H9 (cell line): ENCODE results near the gene PIK3C2B. TPM values are rescaled to one million over a fixed set of nuclear protein-coding genes. Genes with fewer than 3 reads are reported as not detected.

Experiments used
- DNase-seq: peaks from one replicate; pipeline ENCODE4 v3.0.0-alpha.2; 2017
- H2AFZ ChIP-seq: one replicate; pipeline ENCODE4 v1.6.1; 2013; ENCODE audit warnings: mild to moderate bottlenecking, low read length, control low read depth, moderate library complexity
- H2AK5ac ChIP-seq: 2 replicates; pipeline ENCODE4 v1.6.1; 2013; ENCODE audit warnings: low read length, control low read depth, mixed read lengths; ENCODE audit not compliant: insufficient read length
- H2BK120ac ChIP-seq: one replicate; pipeline ENCODE4 v1.6.1; 2013; ENCODE audit warnings: low read depth, mild to moderate bottlenecking, low read length, control low read depth, inconsistent platforms; ENCODE audit not compliant: poor library complexity, severe bottlenecking
- H2BK12ac ChIP-seq: 2 replicates; pipeline ENCODE4 v1.6.1; 2013; ENCODE audit warnings: low read length, control low read depth, mixed read lengths, low read depth; ENCODE audit not compliant: insufficient read length
- H2BK15ac ChIP-seq: 2 replicates; pipeline ENCODE4 v1.6.1; 2013; ENCODE audit warnings: low read depth, low read length, control low read depth
- H2BK20ac ChIP-seq: one replicate; pipeline ENCODE4 v1.6.1; 2013; ENCODE audit warnings: low read depth, mild to moderate bottlenecking, low read length, control low read depth, inconsistent platforms; ENCODE audit not compliant: poor library complexity, severe bottlenecking
- H2BK5ac ChIP-seq: 2 replicates; pipeline ENCODE4 v1.6.1; 2013; ENCODE audit warnings: low read length, control low read depth, mixed read lengths; ENCODE audit not compliant: insufficient read length
- H3K14ac ChIP-seq: 2 replicates; pipeline ENCODE4 v1.6.1; 2013; ENCODE audit warnings: low read length, control low read depth; ENCODE audit not compliant: insufficient read depth
- H3K18ac ChIP-seq: 2 replicates; pipeline ENCODE4 v1.6.1; 2013; ENCODE audit warnings: low read depth, mild to moderate bottlenecking, mixed read lengths, low read length, control low read depth; ENCODE audit not compliant: insufficient read length
- H3K23ac ChIP-seq: 2 replicates; pipeline ENCODE4 v1.6.1; 2013; ENCODE audit warnings: low read length, control low read depth, mixed read lengths, low read depth; ENCODE audit not compliant: insufficient read length
- H3K23me2 ChIP-seq: 2 replicates; pipeline ENCODE4 v1.6.1; 2013; ENCODE audit warnings: low read depth, mild to moderate bottlenecking, mixed read lengths, low read length, control low read depth; ENCODE audit not compliant: insufficient read length, poor library complexity, severe bottlenecking
- H3K27ac ChIP-seq: 2 replicates; pipeline ENCODE4 v1.5.1; 2013; ENCODE audit warnings: low read length, control low read depth, mixed read lengths, low read depth; ENCODE audit not compliant: insufficient read length
- H3K27me3 ChIP-seq: 2 replicates; pipeline ENCODE4 v1.6.1; 2013; ENCODE audit warnings: low read length, control low read depth, inconsistent platforms; ENCODE audit not compliant: insufficient read depth
- H3K4ac ChIP-seq: 2 replicates; pipeline ENCODE4 v1.6.1; 2013; ENCODE audit warnings: low read depth, mild to moderate bottlenecking, control low read depth, inconsistent platforms, low read length, moderate library complexity
- H3K4me1 ChIP-seq: 2 replicates; pipeline ENCODE4 v1.6.1; 2013; ENCODE audit warnings: low read length, control low read depth, inconsistent platforms; ENCODE audit not compliant: insufficient read depth
- H3K4me2 ChIP-seq: 2 replicates; pipeline ENCODE4 v1.6.1; 2013; ENCODE audit warnings: low read length, control low read depth, mixed read lengths; ENCODE audit not compliant: insufficient read length, insufficient read depth
- H3K56ac ChIP-seq: 2 replicates; pipeline ENCODE4 v1.6.1; 2013; ENCODE audit warnings: low read depth, mild to moderate bottlenecking, mixed read lengths, low read length, control low read depth; ENCODE audit not compliant: insufficient read length
- H3K79me1 ChIP-seq: 2 replicates; pipeline ENCODE4 v1.6.1; 2013; ENCODE audit warnings: low read depth, mild to moderate bottlenecking, moderate library complexity, low read length, control low read depth, inconsistent platforms; ENCODE audit not compliant: insufficient read depth, poor library complexity, severe bottlenecking
- H3K79me2 ChIP-seq: 2 replicates; pipeline ENCODE4 v1.6.1; 2013; ENCODE audit warnings: low read length, control low read depth, inconsistent platforms; ENCODE audit not compliant: insufficient read depth
- H3K9ac ChIP-seq: 2 replicates; pipeline ENCODE4 v1.6.1; 2013; ENCODE audit warnings: low read length, control low read depth, mixed read lengths; ENCODE audit not compliant: insufficient read length; ENCODE audit errors: extremely low read depth
- H3K9me3 ChIP-seq: one replicate; pipeline ENCODE4 v1.6.1; 2013; ENCODE audit warnings: low read depth, low read length, inconsistent platforms; ENCODE audit not compliant: control insufficient read depth
- H3T11ph ChIP-seq: one replicate; pipeline ENCODE4 v1.6.1; 2013; ENCODE audit warnings: mild to moderate bottlenecking, low read length, control low read depth, inconsistent platforms
- H4K20me1 ChIP-seq: one replicate; pipeline ENCODE4 v1.6.1; 2013; ENCODE audit not compliant: control insufficient read depth, insufficient read length, insufficient read depth
- H4K5ac ChIP-seq: 2 replicates; pipeline ENCODE4 v1.6.1; 2013; ENCODE audit warnings: low read depth, mild to moderate bottlenecking, mixed read lengths, low read length, control low read depth; ENCODE audit not compliant: insufficient read length
- H4K8ac ChIP-seq: replicated peaks from 2 replicates; pipeline ENCODE4 v1.6.1; 2013; ENCODE audit warnings: low read length, control low read depth, mixed read lengths, low read depth; ENCODE audit not compliant: insufficient read length
- H4K91ac ChIP-seq: 2 replicates; pipeline ENCODE4 v1.6.1; 2013; ENCODE audit warnings: low read depth, mild to moderate bottlenecking, moderate library complexity, mixed read lengths, low read length, control low read depth; ENCODE audit not compliant: insufficient read length
- H3K27ac Mint-ChIP-seq, 3 experiments: 2 replicates in 2 of 3; 3 replicates in 1 of 3; pipeline ENCODE4 v1.8.0; 2020 to 2021; ENCODE audit warnings: mixed read lengths in 3 of 3, mild to moderate bottlenecking in 1 of 3, moderate library complexity in 1 of 3
- H3K27me3 Mint-ChIP-seq: 2 replicates; pipeline ENCODE4 v1.8.0; 2021; ENCODE audit warnings: low read depth, mild to moderate bottlenecking, moderate library complexity, mixed read lengths
- H3K36me3 Mint-ChIP-seq, 3 experiments: 2 replicates in 2 of 3; 3 replicates in 1 of 3; pipeline ENCODE4 v1.8.0; 2020 to 2021; ENCODE audit warnings: low read depth in 3 of 3, mixed read lengths in 3 of 3; ENCODE audit not compliant: insufficient read depth in 1 of 3
- H3K4me1 Mint-ChIP-seq, 2 experiments: 2 replicates each; pipeline ENCODE4 v1.8.0; 2020; ENCODE audit warnings: mixed read lengths in 2 of 2
- H3K4me3 Mint-ChIP-seq, 2 experiments: 2 replicates in 1 of 2; 3 replicates in 1 of 2; pipeline ENCODE4 v1.8.0; 2020 to 2021; ENCODE audit warnings: mild to moderate bottlenecking in 2 of 2, mixed read lengths in 2 of 2, moderate library complexity in 1 of 2
- H3K9me3 Mint-ChIP-seq, 2 experiments: 2 replicates in 1 of 2; 3 replicates in 1 of 2; pipeline ENCODE4 v1.8.0; 2020; ENCODE audit warnings: mild to moderate bottlenecking in 2 of 2, mixed read lengths in 2 of 2, moderate library complexity in 1 of 2
- CTCF ChIP-seq: fragments of 200-600 bp; sonication (generic); conservative IDR thresholded peaks from 3 replicates; pipeline ENCODE4 v1.8.0; 2021; ENCODE audit warnings: antibody characterized with exemption, mild to moderate bottlenecking
- WGBS: extraction: QIAGEN DNeasy Blood & Tissue Kit; methylation state at CpG from one replicate; pipeline ENCODE4 v1.1.7; 2013; ENCODE audit warnings: missing lambda C conversion rate, low lambda C conversion rate, mixed read lengths; ENCODE audit not compliant: insufficient read length; ENCODE audit errors: extremely low coverage; 5-methylcytosine and 5-hydroxymethylcytosine counted together
- total RNA-seq: library from RNA; stranded (reverse); gene quantifications from 2 replicates; pipeline ENCODE4 v1.2.1, GENCODE V29; 2021

Gene PIK3C2B
- total RNA-seq, 1 experiment from 2014 or later = 13.1 TPM

GRCh38 chr1:204477036-204477740 is 17.4 kb downstream of the PIK3C2B start:
- peaks cover 4% of the 10 kb centered on the region; the same call in 1 of the 2 replicates for H3K4me1 ChIP-seq
- H3K27ac Mint-ChIP-seq = no peak overlapping the region; a peak in 1 of 7 replicates
- H3K4me2 ChIP-seq = no peak overlapping the region
- no peak overlapping the region for H3K14ac ChIP-seq
- WGBS = no CpG with 5 or more reads among the region's 5 CpGs
- no peak overlapping the region for H2BK20ac ChIP-seq
- no peaks in the 10 kb centered on the region for H3K9me3 Mint-ChIP-seq
- H3K4me1 Mint-ChIP-seq = peaks cover 53 to 54% of the 10 kb centered on the region in 2 experiments
- H4K91ac ChIP-seq = no peak overlapping the region
- no peaks in the 10 kb centered on the region for H3K27me3 Mint-ChIP-seq
- H3K79me1 ChIP-seq = no peaks in the 10 kb centered on the region
- no peak overlapping the region for H2BK15ac ChIP-seq
- no peaks in the 10 kb centered on the region for H3K23me2 ChIP-seq
- no peak overlapping the region for H3K9ac ChIP-seq
- no peaks in the 10 kb centered on the region for H3K79me2 ChIP-seq
- H3K4ac ChIP-seq = no peak overlapping the region
- DNase-seq = no peak
- H3K27ac ChIP-seq = no peak overlapping the region
- H2AK5ac ChIP-seq = no peak overlapping the region
- H3K27me3 ChIP-seq = no peaks in the 10 kb centered on the region
- no peaks in the 10 kb centered on the region for H4K20me1 ChIP-seq
- no peak overlapping the region for H3T11ph ChIP-seq
- H3K18ac ChIP-seq = no peak overlapping the region
- H2BK12ac ChIP-seq = no peak overlapping the region
- no peak overlapping the region for H2BK5ac ChIP-seq
- no peak for TF ChIP-seq CTCF
- H3K9me3 ChIP-seq = no peaks in the 10 kb centered on the region
- H4K5ac ChIP-seq = no peak overlapping the region
- H3K56ac ChIP-seq = no peak overlapping the region
- no peak overlapping the region for H4K8ac ChIP-seq
- no peak overlapping the region for H2AFZ ChIP-seq
- no peak overlapping the region for H2BK120ac ChIP-seq
- H3K23ac ChIP-seq = no peak overlapping the region
- H3K36me3 Mint-ChIP-seq = peaks cover 0 to 2% (median 0%) of the 10 kb centered on the region in 3 experiments; a peak in 1 of 7 replicates
- no peak overlapping the region for H3K4me3 Mint-ChIP-seq
